WTC11 (cell line): ENCODE results near the gene EFHC2. TPM values are rescaled to one million over a fixed set of nuclear protein-coding genes. Genes with fewer than 3 reads are reported as not detected.
A peak's percentile ranks its signal among the peaks of the same experiment; 100 is the strongest.

ENCODE experiments used
- ATAC-seq: fragments of 200-7000 bp; cut with Tn5 transposase; 2 replicates; pipeline ENCODE4 v1.10.0; 2021; ENCODE audit warnings: mild to moderate bottlenecking, moderate library complexity
- CTCF ChIA-PET: fragments of 300-600 bp; sonication (Branson Sonifier 250); formaldehyde crosslinking; loops from one replicate; lab custom pipeline; 2021; ENCODE audit warnings: antibody characterized with exemption; lab: Charles Lee
- POLR2A ChIA-PET: fragments of 350-600 bp; sonication (Branson Sonifier 250); formaldehyde crosslinking; loops from one replicate; lab custom pipeline; 2021; ENCODE audit warnings: antibody characterized with exemption; lab: Charles Lee
- DNase-seq: peaks from one replicate; pipeline ENCODE4 v3.0.0; 2021; ENCODE audit warnings: low spot score
- H3K27ac Mint-ChIP-seq: 2 replicates; pipeline ENCODE4 v1.8.0; 2021; ENCODE audit warnings: mixed read lengths
- H3K27me3 Mint-ChIP-seq: 2 replicates; pipeline ENCODE4 v1.8.0; 2021; ENCODE audit warnings: low read depth, mild to moderate bottlenecking, moderate library complexity, mixed read lengths
- H3K36me3 Mint-ChIP-seq: 2 replicates; pipeline ENCODE4 v1.8.0; 2021; ENCODE audit warnings: mixed read lengths
- H3K4me1 Mint-ChIP-seq: 2 replicates; pipeline ENCODE4 v1.8.0; 2022; ENCODE audit warnings: mixed read lengths
- H3K4me3 Mint-ChIP-seq: 2 replicates; pipeline ENCODE4 v1.8.0; 2021; ENCODE audit warnings: mild to moderate bottlenecking, moderate library complexity, mixed read lengths
- H3K9me3 Mint-ChIP-seq: 2 replicates; pipeline ENCODE4 v1.8.0; 2021; ENCODE audit warnings: mixed read lengths
- EMX1 ChIP-seq: fragments of 250-450 bp; sonication (Bioruptor Pico); IDR thresholded peaks from 2 replicates; pipeline ENCODE4 v1.8.0; 2021; ENCODE audit warnings: mild to moderate bottlenecking
- ETV6 ChIP-seq: sonication (generic); formaldehyde crosslinking; IDR thresholded peaks from 2 replicates; pipeline ENCODE4 v1.8.1; 2022; ENCODE audit warnings: mild to moderate bottlenecking, missing genetic modification reagents
- FOXP1 ChIP-seq: sonication (generic); formaldehyde crosslinking; IDR thresholded peaks from 2 replicates; pipeline ENCODE4 v1.8.0; 2022; ENCODE audit warnings: missing genetic modification reagents, mild to moderate bottlenecking, moderate library complexity, borderline replicate concordance
- IRF2 ChIP-seq: sonication (generic); formaldehyde crosslinking; IDR thresholded peaks from 2 replicates; pipeline ENCODE4 v1.8.0; 2022; ENCODE audit warnings: low read depth, missing genetic modification reagents, borderline replicate concordance
- MAX ChIP-seq: sonication (generic); formaldehyde crosslinking; IDR thresholded peaks from 2 replicates; pipeline ENCODE4 v1.8.0; 2022; ENCODE audit warnings: mild to moderate bottlenecking, missing genetic modification reagents
- MXD4 ChIP-seq: fragments of 250-450 bp; sonication (Bioruptor Pico); IDR thresholded peaks from 2 replicates; pipeline ENCODE4 v1.8.0; 2021; ENCODE audit warnings: mild to moderate bottlenecking, moderate library complexity, borderline replicate concordance
- NR3C1 ChIP-seq: sonication (generic); formaldehyde crosslinking; conservative IDR thresholded peaks from 2 replicates; pipeline ENCODE4 v1.8.1; 2023; ENCODE audit warnings: low read depth, mild to moderate bottlenecking, missing genetic modification reagents
- PRDM15 ChIP-seq: sonication (generic); formaldehyde crosslinking; IDR thresholded peaks from 2 replicates; pipeline ENCODE4 v1.8.0; 2022; ENCODE audit warnings: missing genetic modification reagents
- RELA ChIP-seq: sonication (generic); formaldehyde crosslinking; IDR thresholded peaks from 2 replicates; pipeline ENCODE4 v1.8.1; 2022; ENCODE audit warnings: missing genetic modification reagents, mild to moderate bottlenecking, borderline replicate concordance
- SP1 ChIP-seq: sonication (generic); formaldehyde crosslinking; conservative IDR thresholded peaks from 2 replicates; pipeline ENCODE4 v1.8.1; 2022; ENCODE audit warnings: missing genetic modification reagents
- TEAD1 ChIP-seq: sonication (generic); formaldehyde crosslinking; IDR thresholded peaks from 2 replicates; pipeline ENCODE4 v1.8.0; 2022; ENCODE audit warnings: mild to moderate bottlenecking, missing genetic modification reagents
- TEAD4 ChIP-seq: sonication (generic); formaldehyde crosslinking; IDR thresholded peaks from 2 replicates; pipeline ENCODE4 v1.8.0; 2022; ENCODE audit warnings: mild to moderate bottlenecking, missing genetic modification reagents
- USF1 ChIP-seq: sonication (generic); formaldehyde crosslinking; IDR thresholded peaks from 2 replicates; pipeline ENCODE4 v1.8.0; 2022; ENCODE audit warnings: mild to moderate bottlenecking, missing genetic modification reagents
- ZBTB21 ChIP-seq: sonication (generic); formaldehyde crosslinking; IDR thresholded peaks from 2 replicates; pipeline ENCODE4 v1.8.1; 2023; ENCODE audit warnings: mild to moderate bottlenecking, missing genetic modification reagents, borderline replicate concordance
- ZNF121 ChIP-seq: sonication (generic); formaldehyde crosslinking; IDR thresholded peaks from 2 replicates; pipeline ENCODE4 v1.8.0; 2023; ENCODE audit warnings: missing genetic modification reagents
- ZNF281 ChIP-seq: sonication (generic); formaldehyde crosslinking; IDR thresholded peaks from 2 replicates; pipeline ENCODE4 v1.8.0; 2023; ENCODE audit warnings: mild to moderate bottlenecking, missing genetic modification reagents
- ZNF317 ChIP-seq: sonication (generic); formaldehyde crosslinking; IDR thresholded peaks from 2 replicates; pipeline ENCODE4 v1.8.1; 2023; ENCODE audit warnings: low read depth, mild to moderate bottlenecking, moderate library complexity, missing genetic modification reagents, borderline replicate concordance
- ZNF671 ChIP-seq: fragments of 250-450 bp; sonication (Bioruptor Pico); IDR thresholded peaks from 2 replicates; pipeline ENCODE4 v1.8.0; 2021; ENCODE audit warnings: mild to moderate bottlenecking
- total RNA-seq: library from RNA; stranded (reverse); gene quantifications from 3 replicates; pipeline ENCODE4 v1.2.3, GENCODE V29; 2021

The EFHC2 gene
- total RNA-seq, 1 experiment from 2014 or later = 2.1 TPM

- POLR2A ChIA-PET = no interaction called here
Observed at GRCh38 chrX:44310227-44310626, 33.2 kb downstream of the EFHC2 start.

GRCh38 chrX:44308869-44309268 lies 34.6 kb downstream of the EFHC2 start:
- Mint-ChIP-seq H3K9me3 (no peaks in the 10 kb centered on the region), H3K27me3 (no peaks in the 10 kb centered on the region), H3K27ac (no peak overlapping the region), H3K36me3 (no peaks in the 10 kb centered on the region), H3K4me3 (no peak overlapping the region), H3K4me1 (peaks cover 34% of the 10 kb centered on the region)
- ATAC-seq = no peak
- POLR2A ChIA-PET = no interaction called here
- CTCF ChIA-PET = no interaction called here
- no peak for DNase-seq
- TF ChIP-seq PRDM15 (no peak), ZNF671 (CRISPR knock-in tag) (no peak), SP1 (CRISPR knock-in tag) (no peak), EMX1 (no peak), ZNF317 (CRISPR knock-in tag) (no peak), NR3C1 (no peak), USF1 (CRISPR knock-in tag) (no peak), IRF2 (no peak), TEAD1 (no peak), MXD4 (no peak), ZBTB21 (CRISPR knock-in tag) (no peak), ETV6 (CRISPR knock-in tag) (no peak)

More at GRCh38 chrX:44310227-44310626, 33.2 kb downstream of the EFHC2 start:
- peaks cover 38% of the 10 kb centered on the region for H3K4me1 Mint-ChIP-seq
- no peak; the same call in 1 of the 2 replicates for ATAC-seq
- TF ChIP-seq MAX (CRISPR knock-in tag) = no peak
- TF ChIP-seq RELA (CRISPR knock-in tag) = no peak
- TF ChIP-seq ZNF281 = no peak
- TF ChIP-seq ZNF121 (CRISPR knock-in tag) = no peak
- no peak for TF ChIP-seq TEAD4 (CRISPR knock-in tag)
- TF ChIP-seq, all 79 proteins: peak for 0
- DNase-seq = peak; percentile 14
- Mint-ChIP-seq H3K9me3 (no peaks in the 10 kb centered on the region), H3K27me3 (no peaks in the 10 kb centered on the region), H3K27ac (no peak overlapping the region), H3K4me3 (no peak overlapping the region), H3K36me3 (no peaks in the 10 kb centered on the region)
- CTCF ChIA-PET = no interaction called here

- CTCF ChIA-PET = no interaction called here
- Mint-ChIP-seq H3K4me3 (no peak overlapping the region), H3K36me3 (no peaks in the 10 kb centered on the region), H3K4me1 (peaks cover 18% of the 10 kb centered on the region), H3K9me3 (no peaks in the 10 kb centered on the region), H3K27ac (no peak overlapping the region; the same call in 1 of the 2 replicates), H3K27me3 (no peaks in the 10 kb centered on the region)
- ATAC-seq (no peak), DNase-seq (no peak)
- no peak for TF ChIP-seq FOXP1 (CRISPR knock-in tag)
- POLR2A ChIA-PET = no interaction called here
Observed at GRCh38 chrX:44306356-44306755, 37.1 kb downstream of the EFHC2 start.
